GM12892 (cell line): Measurements from ENCODE around the gene MACROD2.

ENCODE experiments used
- POLR2A ChIP-seq: IDR thresholded peaks from 2 replicates; pipeline ENCODE4 v1.6.1; 2011; ENCODE audit warnings: low read depth, low read length, control low read depth
- TAF1 ChIP-seq: IDR thresholded peaks from 2 replicates; pipeline ENCODE4 v1.6.1; 2011; ENCODE audit warnings: low read depth, mild to moderate bottlenecking, control low read depth, low read length, borderline replicate concordance

- no peak for TF ChIP-seq POLR2A
- no peak for TF ChIP-seq TAF1
Measured at GRCh38 chr20:15742627-15743026, 1747.3 kb downstream of the MACROD2 start.
